Prostate gland (tissue), 2 donors: ENCODE measurements around the gene FRMPD2. TPM values are rescaled to one million over a fixed set of nuclear protein-coding genes. Genes with fewer than 3 reads are reported as not detected.

Experiments
- DNase-seq: peaks from one replicate; pipeline ENCODE4 v3.0.0-alpha.2; 2019; ENCODE audit warnings: low spot score
- H3K27ac ChIP-seq, 2 donors: fragments of 200-600 bp; sonication (generic); 2 replicates each; pipeline ENCODE4 v1.5.1; 2017 to 2019
- H3K27me3 ChIP-seq: fragments of 200-600 bp; sonication (generic); replicated peaks from 2 replicates; pipeline ENCODE4 v1.5.1; 2019; ENCODE audit not compliant: insufficient read depth
- H3K36me3 ChIP-seq, 2 donors: fragments of 200-600 bp; sonication (generic); 1 replicate in 1 of 2; 2 replicates in 1 of 2; pipeline versions ENCODE4 v1.5.1 to v1.8.1; 2017 to 2019
- H3K4me1 ChIP-seq: fragments of 200-600 bp; sonication (generic); replicated peaks from 2 replicates; pipeline ENCODE4 v1.5.1; 2019
- H3K4me3 ChIP-seq, 2 donors: fragments of 200-600 bp; sonication (generic); 2 replicates each; pipeline ENCODE4 v1.5.1; 2017 to 2019
- H3K9me3 ChIP-seq: fragments of 200-600 bp; sonication (generic); 2 replicates; pipeline ENCODE4 v1.5.1; 2017
- POLR2A ChIP-seq: fragments of 450-650 bp; IDR thresholded peaks from one replicate; pipeline ENCODE4 v1.6.1; 2016; ENCODE audit warnings: antibody characterized with exemption, mild to moderate bottlenecking
- POLR2AphosphoS5 ChIP-seq: sonication (generic); formaldehyde crosslinking; IDR thresholded peaks from one replicate; pipeline ENCODE4 v1.6.1; 2017; ENCODE audit warnings: antibody characterized with exemption
- WGBS: methylation state at CpG from one replicate; pipeline ENCODE4 v1.1.5; 2018; 5-methylcytosine and 5-hydroxymethylcytosine counted together
- intact Hi-C: fragments of 100-400 bp; cut with DNase I; formaldehyde crosslinking; loops from one replicate; pipeline ENCODE4 v1.14.2; 2022
- total RNA-seq, 2 donors: library from RNA; depleted of rRNA; stranded (reverse); fragments of >200 nt; gene quantifications; one replicate each; pipeline ENCODE4 v1.1.0, GENCODE V29; 2016
- TF ChIP-seq, protein P1 (sequence below), 4 experiments: fragments of 200-600 bp in 2 of 4; fragments of 450-650 bp in 2 of 4; sonication (generic) in 2 of 4; IDR thresholded peaks; 1 replicate in 3 of 4; 2 replicates in 1 of 4; pipeline ENCODE4 v1.5.1; 2016 to 2019; ENCODE audit warnings: antibody characterized with exemption in 4 of 4, mild to moderate bottlenecking in 2 of 4, moderate library complexity in 2 of 4

Gene FRMPD2
- total RNA-seq, 2 donors from 2014 or later: 0.97 to 3.4 TPM

DNA sequence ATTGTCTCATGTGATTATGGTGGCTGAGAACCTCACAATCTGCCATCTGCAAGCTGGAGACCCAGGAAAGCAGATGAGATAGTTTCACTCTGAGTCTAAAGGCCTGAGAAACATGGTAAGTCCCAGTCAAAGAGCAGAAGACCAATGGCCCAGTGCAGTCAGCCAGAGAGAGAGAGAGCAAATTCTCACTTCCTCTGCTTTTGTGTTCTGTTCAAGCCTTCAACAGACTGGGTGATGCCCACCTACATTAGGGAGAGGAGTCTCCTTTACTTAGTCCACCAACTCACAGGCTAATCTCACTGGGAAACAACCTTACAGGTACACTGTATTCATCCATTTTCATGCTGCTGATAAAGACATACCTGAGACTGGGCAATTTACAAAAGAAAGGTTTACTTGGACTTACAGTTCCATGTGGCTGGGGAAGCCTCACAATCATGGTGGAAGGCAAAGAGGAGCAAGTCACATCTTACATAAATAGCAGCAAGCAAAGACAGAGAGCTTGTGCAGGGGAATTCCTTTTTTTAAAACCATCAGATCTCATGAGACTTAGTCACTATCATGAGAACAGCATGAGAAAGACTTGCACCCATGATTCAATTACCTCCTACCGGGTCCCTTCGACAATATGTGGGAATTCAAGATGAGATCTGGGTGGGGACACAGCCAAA, 4.7 kb upstream of the FRMPD2 start:
- TF ChIP-seq, protein P1, sequence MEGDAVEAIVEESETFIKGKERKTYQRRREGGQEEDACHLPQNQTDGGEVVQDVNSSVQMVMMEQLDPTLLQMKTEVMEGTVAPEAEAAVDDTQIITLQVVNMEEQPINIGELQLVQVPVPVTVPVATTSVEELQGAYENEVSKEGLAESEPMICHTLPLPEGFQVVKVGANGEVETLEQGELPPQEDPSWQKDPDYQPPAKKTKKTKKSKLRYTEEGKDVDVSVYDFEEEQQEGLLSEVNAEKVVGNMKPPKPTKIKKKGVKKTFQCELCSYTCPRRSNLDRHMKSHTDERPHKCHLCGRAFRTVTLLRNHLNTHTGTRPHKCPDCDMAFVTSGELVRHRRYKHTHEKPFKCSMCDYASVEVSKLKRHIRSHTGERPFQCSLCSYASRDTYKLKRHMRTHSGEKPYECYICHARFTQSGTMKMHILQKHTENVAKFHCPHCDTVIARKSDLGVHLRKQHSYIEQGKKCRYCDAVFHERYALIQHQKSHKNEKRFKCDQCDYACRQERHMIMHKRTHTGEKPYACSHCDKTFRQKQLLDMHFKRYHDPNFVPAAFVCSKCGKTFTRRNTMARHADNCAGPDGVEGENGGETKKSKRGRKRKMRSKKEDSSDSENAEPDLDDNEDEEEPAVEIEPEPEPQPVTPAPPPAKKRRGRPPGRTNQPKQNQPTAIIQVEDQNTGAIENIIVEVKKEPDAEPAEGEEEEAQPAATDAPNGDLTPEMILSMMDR (IDR thresholded peaks at IDR 0.05): no peak
- DNase-seq: no peak
- Histone ChIP-seq H3K27me3 (no peaks in the 10 kb centered on the region), H3K4me1 (no peaks in the 10 kb centered on the region), H3K4me3 (no peak overlapping the region), H3K36me3 (no peaks in the 10 kb centered on the region), H3K27ac (no peak overlapping the region), H3K9me3 (no peaks in the 10 kb centered on the region)
- intact Hi-C loops: no loop called here
- WGBS: 91% methylated on average over 2 of the region's 2 CpGs

DNA sequence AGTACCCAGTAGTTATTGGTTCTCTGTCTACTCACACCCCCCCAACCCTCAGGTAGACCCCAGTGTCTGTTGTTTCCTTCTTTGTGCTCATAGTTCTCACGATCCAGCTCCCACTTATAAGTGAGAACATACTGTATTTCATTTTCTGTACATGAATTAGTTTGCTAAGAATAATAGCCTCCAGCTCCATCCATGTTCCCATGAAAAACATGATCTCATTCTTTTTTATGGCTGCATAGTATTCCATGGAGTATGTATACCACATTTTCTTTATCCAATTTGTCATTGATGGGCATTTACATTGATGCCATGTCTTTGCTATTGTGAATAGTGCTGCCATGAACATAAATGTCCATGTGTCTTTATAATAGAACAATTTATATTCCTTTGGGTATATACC, 2.6 kb upstream of the FRMPD2 start:
- Histone ChIP-seq H3K4me3 (no peak overlapping the region), H3K36me3 (no peaks in the 10 kb centered on the region), H3K27ac (no peak overlapping the region), H3K4me1 (no peaks in the 10 kb centered on the region), H3K27me3 (no peaks in the 10 kb centered on the region), H3K9me3 (no peaks in the 10 kb centered on the region)
- no peak for DNase-seq
- TF ChIP-seq POLR2A: no peak
- TF ChIP-seq, protein P1 (IDR thresholded peaks at IDR 0.05): no peak
- no peak for TF ChIP-seq POLR2AphosphoS5
- 97% methylated on average over 1 of the region's 1 CpG for WGBS
- intact Hi-C loops: no loop called here

DNA sequence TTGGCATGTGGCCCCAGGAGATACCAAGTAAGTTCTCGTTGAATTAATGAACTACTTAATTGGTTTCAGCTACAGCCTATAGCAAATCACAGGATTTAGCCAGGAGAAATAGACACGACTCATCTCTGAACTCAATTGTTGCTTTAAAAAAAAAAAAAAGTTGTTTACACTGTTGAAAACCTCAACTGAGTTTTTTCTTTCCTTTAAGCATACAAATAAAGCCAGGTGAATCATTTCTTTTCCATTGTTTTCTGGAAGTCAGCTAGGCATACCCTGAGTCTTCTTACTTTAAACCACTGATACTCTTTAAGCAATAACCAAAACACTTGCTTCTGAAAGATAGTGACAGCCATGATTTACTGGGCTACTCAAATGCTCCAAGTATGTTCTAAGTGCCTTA, 755 bp downstream of the FRMPD2 start:
- intact Hi-C loops: no loop called here

DNA sequence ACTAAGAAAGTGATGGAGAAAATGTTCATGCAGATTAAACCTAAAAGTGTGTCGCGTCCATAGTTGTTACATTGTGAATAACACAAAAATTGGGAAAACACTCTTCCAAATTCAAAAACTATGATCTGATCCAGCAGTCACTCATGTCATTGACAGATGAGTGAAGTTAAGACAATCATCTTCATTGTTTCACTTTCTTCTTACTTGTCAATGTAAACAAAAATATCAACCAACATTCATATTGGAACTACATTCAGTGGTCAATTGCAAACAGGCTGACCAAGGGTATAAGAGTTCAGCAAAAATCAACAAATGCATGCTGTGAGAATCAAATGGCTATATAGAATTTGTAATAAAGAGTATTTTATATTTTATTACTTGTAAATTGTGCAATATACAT, 1.8 kb downstream of the FRMPD2 start:
- DNase-seq: no peak
- Histone ChIP-seq H3K4me1 (no peaks in the 10 kb centered on the region), H3K9me3 (no peaks in the 10 kb centered on the region), H3K4me3 (no peak overlapping the region), H3K27me3 (no peaks in the 10 kb centered on the region), H3K36me3 (no peaks in the 10 kb centered on the region), H3K27ac (no peak overlapping the region)
- TF ChIP-seq, protein P1 (IDR thresholded peaks at IDR 0.05): no peak
- no peak for TF ChIP-seq POLR2AphosphoS5
- no peak for TF ChIP-seq POLR2A
- 96% methylated on average over 2 of the region's 2 CpGs for WGBS
- intact Hi-C loops: no loop called here

More for the DNA sequence above, 755 bp downstream of the FRMPD2 start:
- Histone ChIP-seq H3K36me3 (no peaks in the 10 kb centered on the region), H3K4me3 (no peak overlapping the region), H3K27ac (no peak overlapping the region), H3K9me3 (no peaks in the 10 kb centered on the region), H3K27me3 (no peaks in the 10 kb centered on the region), H3K4me1 (no peaks in the 10 kb centered on the region)
- TF ChIP-seq, protein P1 (IDR thresholded peaks at IDR 0.05): no peak
- TF ChIP-seq POLR2A: no peak
- no peak for TF ChIP-seq POLR2AphosphoS5
- no peak for DNase-seq
- 66% methylated on average over 2 of the region's 2 CpGs for WGBS

DNA sequence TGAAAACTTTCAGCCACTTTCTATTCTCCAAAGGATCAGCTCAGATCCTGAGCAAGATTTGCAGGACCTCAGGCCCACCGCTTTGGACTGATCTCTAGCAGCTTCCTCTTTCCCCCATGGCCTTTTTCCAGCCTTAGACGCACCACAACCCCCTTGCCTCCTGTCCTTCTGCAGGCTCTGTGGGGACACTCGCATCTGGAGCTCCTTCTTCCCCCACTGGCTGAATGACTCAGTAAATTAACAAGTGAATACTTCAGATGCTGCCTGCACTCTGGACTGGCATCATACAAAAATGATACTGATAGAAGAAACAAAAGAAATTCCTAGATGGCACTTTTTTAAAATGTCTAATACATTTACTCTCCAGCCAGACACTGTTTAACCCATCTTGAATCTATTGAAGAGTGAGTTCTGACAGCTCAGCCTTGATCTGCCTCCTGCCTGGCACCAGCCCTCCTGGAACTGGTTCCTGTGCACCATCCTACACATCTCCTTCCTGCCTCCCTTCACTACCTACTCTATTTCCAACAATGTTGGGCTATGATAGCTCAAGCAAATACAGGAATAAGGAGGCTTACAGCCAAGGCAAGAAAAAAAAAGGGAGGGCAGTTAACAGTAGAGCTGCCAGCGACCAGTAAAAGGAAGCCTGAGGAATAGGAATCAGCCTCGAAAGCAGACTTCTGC, 3.3 kb downstream of the FRMPD2 start:
- intact Hi-C loops: no loop called here
- H3K36me3 ChIP-seq: no peaks in the 10 kb centered on the region
- 49% methylated on average over 5 of the region's 5 CpGs for WGBS
- no peak for DNase-seq
- no peaks in the 10 kb centered on the region for H3K27me3 ChIP-seq
- TF ChIP-seq POLR2A (no peak), POLR2AphosphoS5 (no peak)
- TF ChIP-seq, protein P1 (IDR thresholded peaks at IDR 0.05): no peak
- H3K4me3 ChIP-seq: no peak overlapping the region
- H3K9me3 ChIP-seq: no peaks in the 10 kb centered on the region
- H3K4me1 ChIP-seq: no peaks in the 10 kb centered on the region
- H3K27ac ChIP-seq: no peak overlapping the region
